PC-3 (cell line): ENCODE measurements around the gene PML.

Source experiments
- EZH2 ChIP-seq: fragments of 300-600 bp; sonication (generic); IDR thresholded peaks from one replicate; pipeline ENCODE4 v1.6.1; 2017; ENCODE audit warnings: antibody characterized with exemption, mild to moderate bottlenecking, low read length; ENCODE audit not compliant: unreplicated experiment
- EZH2phosphoT487 ChIP-seq: fragments of 300-600 bp; sonication (generic); IDR thresholded peaks from 2 replicates; pipeline ENCODE4 v1.6.1; 2018; ENCODE audit warnings: mild to moderate bottlenecking, antibody characterized with exemption, low read length, borderline replicate concordance
- TF ChIP-seq, protein P1 (sequence below): fragments of 300-600 bp; sonication (generic); conservative IDR thresholded peaks from 2 replicates; pipeline ENCODE4 v1.5.1; 2017; ENCODE audit warnings: antibody characterized with exemption, low read depth, mild to moderate bottlenecking, low read length

DNA sequence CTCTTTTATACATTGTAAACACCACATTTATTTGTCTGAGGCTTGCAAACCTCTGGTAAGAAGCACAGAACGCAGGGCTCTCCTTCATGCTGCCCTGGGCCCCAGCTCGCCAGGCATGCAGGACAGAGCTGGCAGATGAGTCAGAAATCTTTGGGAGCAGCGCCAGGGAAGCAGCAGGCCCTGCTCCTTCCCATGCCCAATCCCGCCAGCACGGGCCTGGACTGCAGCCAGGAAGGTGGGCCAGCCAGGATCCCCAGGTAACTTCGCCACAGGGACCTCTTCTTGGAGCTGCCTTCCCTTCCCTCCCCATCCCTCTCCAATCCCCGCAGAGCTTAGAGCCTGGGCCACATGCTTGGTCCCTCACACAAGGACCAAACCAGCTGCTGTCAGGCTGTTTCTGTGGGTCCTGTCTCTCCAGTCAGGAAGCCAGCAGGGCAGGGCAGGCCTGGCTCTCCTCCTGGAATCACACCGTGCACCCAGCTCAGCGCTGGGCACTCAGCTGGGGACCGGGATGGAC lies 11.2 kb upstream of the PML start:
- TF ChIP-seq, protein P1, sequence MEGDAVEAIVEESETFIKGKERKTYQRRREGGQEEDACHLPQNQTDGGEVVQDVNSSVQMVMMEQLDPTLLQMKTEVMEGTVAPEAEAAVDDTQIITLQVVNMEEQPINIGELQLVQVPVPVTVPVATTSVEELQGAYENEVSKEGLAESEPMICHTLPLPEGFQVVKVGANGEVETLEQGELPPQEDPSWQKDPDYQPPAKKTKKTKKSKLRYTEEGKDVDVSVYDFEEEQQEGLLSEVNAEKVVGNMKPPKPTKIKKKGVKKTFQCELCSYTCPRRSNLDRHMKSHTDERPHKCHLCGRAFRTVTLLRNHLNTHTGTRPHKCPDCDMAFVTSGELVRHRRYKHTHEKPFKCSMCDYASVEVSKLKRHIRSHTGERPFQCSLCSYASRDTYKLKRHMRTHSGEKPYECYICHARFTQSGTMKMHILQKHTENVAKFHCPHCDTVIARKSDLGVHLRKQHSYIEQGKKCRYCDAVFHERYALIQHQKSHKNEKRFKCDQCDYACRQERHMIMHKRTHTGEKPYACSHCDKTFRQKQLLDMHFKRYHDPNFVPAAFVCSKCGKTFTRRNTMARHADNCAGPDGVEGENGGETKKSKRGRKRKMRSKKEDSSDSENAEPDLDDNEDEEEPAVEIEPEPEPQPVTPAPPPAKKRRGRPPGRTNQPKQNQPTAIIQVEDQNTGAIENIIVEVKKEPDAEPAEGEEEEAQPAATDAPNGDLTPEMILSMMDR: no peak
- TF ChIP-seq EZH2 (no peak), EZH2phosphoT487 (no peak)
